DMS53 treated with DMSO at 0.1 percent for 48 hours (cell line): Measurements from ENCODE around the gene RBMS1.

ENCODE experiments used
- DNase-seq: peaks from one replicate; lab custom pipeline; 2025; ENCODE audit not compliant: unreplicated experiment; lab: John Stamatoyannopoulos, UW

The RBMS1 gene

GRCh38 chr2:160417745-160418397 lies 75.7 kb downstream of the RBMS1 start:
- DNase-seq, result no peak

- no peak for DNase-seq
Measured at GRCh38 chr2:160415991-160416390, 77.6 kb downstream of the RBMS1 start.

- no peak for DNase-seq
Measured at GRCh38 chr2:160411955-160412354, 81.7 kb downstream of the RBMS1 start.

- no peak for DNase-seq
Measured at GRCh38 chr2:160411167-160411566, 82.4 kb downstream of the RBMS1 start.

- DNase-seq, result no peak
Measured at GRCh38 chr2:160409480-160409879, 84.1 kb downstream of the RBMS1 start.

GRCh38 chr2:160408959-160409291 lies 84.7 kb downstream of the RBMS1 start:
- no peak for DNase-seq

GRCh38 chr2:160408173-160408958 lies 85.2 kb downstream of the RBMS1 start:
- DNase-seq, result no peak

GRCh38 chr2:160407393-160408172 lies 86.0 kb downstream of the RBMS1 start:
- peak; percentile 42 for DNase-seq

- peak; percentile 21 for DNase-seq
Measured at GRCh38 chr2:160406591-160407392, 86.8 kb downstream of the RBMS1 start.

GRCh38 chr2:160405077-160405867 lies 88.3 kb downstream of the RBMS1 start:
- DNase-seq, result no peak

GRCh38 chr2:160402997-160403979 lies 90.3 kb downstream of the RBMS1 start:
- DNase-seq, result peak; percentile 10

- no peak for DNase-seq
Measured at GRCh38 chr2:160402501-160402900, 91.1 kb downstream of the RBMS1 start.

GRCh38 chr2:160401895-160402294 lies 91.7 kb downstream of the RBMS1 start:
- no peak for DNase-seq

GRCh38 chr2:160399880-160400279 lies 93.7 kb downstream of the RBMS1 start:
- no peak for DNase-seq

- no peak for DNase-seq
Measured at GRCh38 chr2:160397530-160397865, 96.1 kb downstream of the RBMS1 start.

GRCh38 chr2:160394153-160394552 lies 99.5 kb downstream of the RBMS1 start:
- no peak for DNase-seq

- no peak for DNase-seq
Measured at GRCh38 chr2:160392201-160392600, 101.4 kb downstream of the RBMS1 start.

GRCh38 chr2:160390544-160391455 lies 102.8 kb downstream of the RBMS1 start:
- no peak for DNase-seq
